Adrenal gland (tissue), 12 donors: ENCODE results near the gene WDR19. TPM values are rescaled to one million over a fixed set of nuclear protein-coding genes. Genes with fewer than 3 reads are reported as not detected.

Source experiments
- DNase-seq, 7 donors: peaks; one replicate each; pipeline ENCODE4 v3.0.0-alpha.2; 2019 to 2020
- H3K27ac ChIP-seq, 5 donors: fragments of 200-600 bp; sonication (generic) in 4 of 5; 1 replicate in 3 of 5; 2 replicates in 2 of 5; pipeline versions ENCODE4 v1.5.1 to v1.8.0; 2016 to 2020; ENCODE audit warnings: mild to moderate bottlenecking in 1 of 5
- H3K27me3 ChIP-seq: fragments of 200-600 bp; 2 replicates; pipeline ENCODE4 v1.8.0; 2021
- H3K36me3 ChIP-seq, 2 donors: fragments of 200-600 bp; replicated peaks in 1 of 2; 1 replicate in 1 of 2; 2 replicates in 1 of 2; pipeline versions ENCODE4 v1.5.1 to v1.8.0; 2018 to 2022
- H3K4me1 ChIP-seq, 2 donors: fragments of 200-600 bp; replicated peaks in 1 of 2; 1 replicate in 1 of 2; 2 replicates in 1 of 2; pipeline versions ENCODE4 v1.5.1 to v1.8.0; 2018 to 2021
- H3K4me3 ChIP-seq, 4 donors: fragments of 200-600 bp; sonication (generic) in 3 of 4; one replicate each; pipeline ENCODE4 v1.5.1; 2016 to 2018
- H3K9me3 ChIP-seq, 3 donors: fragments of 200-600 bp; sonication (generic) in 1 of 3; replicated peaks in 1 of 3; 1 replicate in 2 of 3; 2 replicates in 1 of 3; pipeline versions ENCODE4 v1.5.1 to v1.8.0; 2016 to 2021
- CTCF ChIP-seq, 6 experiments: fragments of 450-650 bp in 4 of 6; fragments of 200-600 bp in 2 of 6; sonication (generic) in 1 of 6; IDR thresholded peaks; 1 replicate in 5 of 6; 2 replicates in 1 of 6; pipeline versions ENCODE4 v1.5.1 to v1.8.0; 2016 to 2021; ENCODE audit warnings: antibody characterized with exemption in 6 of 6, mild to moderate bottlenecking in 2 of 6, moderate library complexity in 1 of 6
- POLR2A ChIP-seq, 2 donors: fragments of 450-650 bp; IDR thresholded peaks; one replicate each; pipeline ENCODE4 v1.6.1; 2017; ENCODE audit warnings: antibody characterized with exemption in 2 of 2, mild to moderate bottlenecking in 2 of 2, moderate library complexity in 1 of 2
- WGBS, 4 donors: extraction: QIAGEN DNeasy Blood & Tissue Kit in 2 of 4; methylation state at CpG; one replicate each; pipeline versions ENCODE4 v1.1.5 to v1.1.7; 2013 to 2017; 5-methylcytosine and 5-hydroxymethylcytosine counted together
- intact Hi-C, 2 donors: fragments of 100-400 bp; cut with DNase I; formaldehyde crosslinking; loops; one replicate each; pipeline versions ENCODE4 v1.14.1 to v1.15.0; 2022 to 2023
- polyA plus RNA-seq, 3 donors: library from polyadenylated mRNA; stranded (reverse); fragments of 200-250 nt in 2 of 3; fragments of 350-450 nt in 1 of 3; fragmentation: Illumina TruSeq in 1 of 3; extraction: RNeasy Lipid Tissue Mini Kit (QIAGEN cat#74804) in 1 of 3; gene quantifications; one replicate each; pipeline ENCODE4 v1.2.3, GENCODE V29; 2013 to 2014
- total RNA-seq, 9 donors: library from RNA; depleted of rRNA in 4 of 9; stranded (reverse); fragments of >200 nt in 4 of 9; fragments of 120-200 nt in 1 of 9; fragmentation: NEBNext Ultra II Directional in 1 of 9; extraction: Animal tissue kit (Norgen Biotek cat#: 25700) in 1 of 9; gene quantifications; one replicate each; pipeline versions ENCODE4 v1.1.0 to v1.2.4, GENCODE V29; 2013 to 2023
- donor health status: healthy with polysubstance abuse.
- donor health status: Bipolar disorder and iron deficiency.
- donor health status: DM: yes; HTN: yes; CAD: no.
- donor health status: DM: no; HTN: no; CAD: no.
- donor health status: DM: no; HTN: no; CAD: no.
- donor health status: DM: yes; HTN: yes; CAD: no.

Gene WDR19
- total and polyA plus RNA-seq, 12 donors = 11.3 to 136 (median 42.6) TPM

GRCh38 chr4:39233783-39234182 is 51.5 kb downstream of the WDR19 start:
- 92 to 100% (median 98%) methylated on average over 1 of the region's 1 CpG for WGBS, 4 donors
- TF ChIP-seq CTCF (IDR thresholded peaks at IDR 0.05) = no peak
- TF ChIP-seq POLR2A (IDR thresholded peaks at IDR 0.05) = no peak
- peaks cover 0 to 6% of the 10 kb centered on the region in 2 donors for H3K36me3 ChIP-seq

GRCh38 chr4:39235021-39235420 is 52.7 kb downstream of the WDR19 start:
- no peaks in the 10 kb centered on the region for H3K9me3 ChIP-seq
- H3K36me3 ChIP-seq = peaks cover 0 to 10% of the 10 kb centered on the region in 2 donors
- WGBS, 4 donors = 71 to 85% (median 75%) methylated on average over 2 of the region's 2 CpGs

More at GRCh38 chr4:39233783-39234182, 51.5 kb downstream of the WDR19 start:
- no peak overlapping the region for H3K4me3 ChIP-seq
- DNase-seq = no peak
- H3K9me3 ChIP-seq = no peaks in the 10 kb centered on the region
- intact Hi-C loops = no loop called here
- H3K27ac ChIP-seq = no peak overlapping the region
- no peaks in the 10 kb centered on the region for H3K4me1 ChIP-seq
- H3K27me3 ChIP-seq = no peaks in the 10 kb centered on the region

GRCh38 chr4:39235696-39236095 is 53.4 kb downstream of the WDR19 start:
- Histone ChIP-seq H3K4me3 (no peak overlapping the region), H3K36me3 (peaks cover 0 to 10% of the 10 kb centered on the region in 2 donors), H3K4me1 (no peaks in the 10 kb centered on the region), H3K9me3 (no peaks in the 10 kb centered on the region), H3K27ac (no peak overlapping the region), H3K27me3 (no peaks in the 10 kb centered on the region)
- TF ChIP-seq POLR2A (IDR thresholded peaks at IDR 0.05) (no peak), CTCF (IDR thresholded peaks at IDR 0.05) (no peak)
- intact Hi-C loops = no loop called here
- DNase-seq = no peak
- WGBS, 4 donors = 83 to 94% (median 90%) methylated on average over 2 of the region's 2 CpGs

More at GRCh38 chr4:39235021-39235420, 52.7 kb downstream of the WDR19 start:
- no peak overlapping the region for H3K4me3 ChIP-seq
- intact Hi-C loops = no loop called here
- H3K4me1 ChIP-seq = no peaks in the 10 kb centered on the region
- no peaks in the 10 kb centered on the region for H3K27me3 ChIP-seq
- no peak overlapping the region for H3K27ac ChIP-seq
- no peak for TF ChIP-seq CTCF (IDR thresholded peaks at IDR 0.05)
- no peak for TF ChIP-seq POLR2A (IDR thresholded peaks at IDR 0.05)
- DNase-seq = no peak

GRCh38 chr4:39237179-39237578 is 54.9 kb downstream of the WDR19 start:
- intact Hi-C loops = no loop called here

More at GRCh38 chr4:39237179-39237578, 54.9 kb downstream of the WDR19 start:
- no peak overlapping the region for H3K27ac ChIP-seq
- H3K9me3 ChIP-seq = no peaks in the 10 kb centered on the region
- H3K36me3 ChIP-seq = peaks cover 0 to 10% of the 10 kb centered on the region in 2 donors
- H3K27me3 ChIP-seq = no peaks in the 10 kb centered on the region
- 83 to 92% (median 85%) methylated on average over 3 of the region's 3 CpGs for WGBS, 4 donors
- TF ChIP-seq CTCF (IDR thresholded peaks at IDR 0.05) = no peak
- no peak for TF ChIP-seq POLR2A (IDR thresholded peaks at IDR 0.05)
- no peak for DNase-seq
- no peaks in the 10 kb centered on the region for H3K4me1 ChIP-seq
- H3K4me3 ChIP-seq = no peak overlapping the region
